Measurements from ENCODE around the gene NKTR.

NKTR gene

DNA sequence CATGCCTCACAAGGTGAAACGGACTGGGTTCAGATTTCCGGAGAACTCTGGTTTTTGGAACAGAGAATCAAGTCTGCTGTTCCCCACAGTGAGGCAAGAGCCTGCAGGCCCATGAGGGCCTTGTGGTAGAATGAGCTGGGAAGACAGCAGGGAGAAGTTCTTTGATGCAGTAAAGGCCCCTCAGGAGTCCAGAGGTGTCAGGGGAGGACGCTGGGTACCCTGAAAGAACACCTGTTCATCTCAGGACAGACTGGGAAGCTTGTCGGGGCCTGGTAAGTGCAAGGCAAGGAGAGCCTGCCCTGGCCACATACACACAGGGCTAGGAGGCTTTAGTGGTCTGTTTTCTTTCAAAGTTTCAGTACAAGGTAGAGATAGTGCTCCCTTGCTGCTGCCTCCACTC is 49.3 kb downstream of the NKTR start:
- no peak for DNase-seq (ENCODE audit: low read depth)

DNA sequence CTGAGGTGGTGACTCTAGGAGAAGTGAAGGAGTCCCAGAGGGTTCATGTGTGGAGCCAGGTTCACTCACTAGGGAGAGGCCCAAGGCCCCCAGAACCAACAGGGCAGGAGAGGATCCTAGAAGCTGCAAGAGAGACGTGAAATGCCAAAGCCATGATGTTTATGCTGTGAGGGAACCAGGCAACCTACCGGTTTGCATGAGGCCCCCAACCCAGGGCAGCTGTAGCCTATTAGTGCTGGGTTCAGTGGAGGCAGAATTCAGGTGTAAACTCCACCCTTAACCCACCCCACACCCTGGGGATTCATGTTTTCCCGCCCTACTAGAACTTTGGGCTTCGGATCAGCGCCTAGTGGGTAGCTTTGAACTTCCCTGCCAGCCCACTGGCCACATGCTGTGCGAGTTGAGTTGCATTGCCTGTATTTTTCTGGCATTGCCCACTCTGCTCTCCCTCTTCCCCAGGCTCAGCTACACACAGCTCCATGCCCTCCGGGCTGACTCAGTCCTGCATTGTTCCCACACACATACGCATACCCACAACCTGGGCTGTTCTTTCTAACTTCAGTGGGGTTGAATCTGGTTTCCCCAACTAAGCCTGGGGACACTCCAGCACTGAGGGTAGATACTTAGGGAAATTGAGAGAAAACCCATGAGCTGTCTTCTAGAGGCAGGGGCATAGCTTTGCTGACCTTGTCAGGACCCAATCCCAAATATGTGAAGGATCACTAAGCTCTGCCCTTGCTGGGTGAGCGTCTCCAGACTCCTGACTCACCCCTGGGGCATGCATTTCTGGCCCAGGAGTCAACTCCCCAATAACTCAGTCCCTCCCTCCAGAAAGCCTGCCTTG is 51.0 kb downstream of the NKTR start:
- DNase-seq (ENCODE audit: low read depth): no peak

DNA sequence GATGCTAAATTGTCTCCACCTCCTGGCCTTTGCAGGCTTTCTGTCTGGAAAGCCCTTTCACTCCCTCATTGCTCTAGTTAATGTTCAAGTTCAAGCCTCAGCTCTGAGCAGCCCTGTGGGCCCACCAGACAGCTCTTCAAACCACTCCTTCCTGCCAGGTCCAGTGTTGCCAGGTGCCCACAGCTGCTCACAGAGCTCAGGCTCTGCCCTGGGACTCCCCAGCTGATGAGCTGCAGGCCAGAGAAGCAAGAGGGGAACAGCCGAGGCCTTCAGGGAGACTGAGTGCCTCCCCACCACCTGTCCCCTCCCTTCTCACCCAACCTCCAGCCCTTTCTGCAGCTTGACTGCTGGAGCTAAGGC is 51.7 kb downstream of the NKTR start:
- no peak for DNase-seq (ENCODE audit: low read depth)

DNA sequence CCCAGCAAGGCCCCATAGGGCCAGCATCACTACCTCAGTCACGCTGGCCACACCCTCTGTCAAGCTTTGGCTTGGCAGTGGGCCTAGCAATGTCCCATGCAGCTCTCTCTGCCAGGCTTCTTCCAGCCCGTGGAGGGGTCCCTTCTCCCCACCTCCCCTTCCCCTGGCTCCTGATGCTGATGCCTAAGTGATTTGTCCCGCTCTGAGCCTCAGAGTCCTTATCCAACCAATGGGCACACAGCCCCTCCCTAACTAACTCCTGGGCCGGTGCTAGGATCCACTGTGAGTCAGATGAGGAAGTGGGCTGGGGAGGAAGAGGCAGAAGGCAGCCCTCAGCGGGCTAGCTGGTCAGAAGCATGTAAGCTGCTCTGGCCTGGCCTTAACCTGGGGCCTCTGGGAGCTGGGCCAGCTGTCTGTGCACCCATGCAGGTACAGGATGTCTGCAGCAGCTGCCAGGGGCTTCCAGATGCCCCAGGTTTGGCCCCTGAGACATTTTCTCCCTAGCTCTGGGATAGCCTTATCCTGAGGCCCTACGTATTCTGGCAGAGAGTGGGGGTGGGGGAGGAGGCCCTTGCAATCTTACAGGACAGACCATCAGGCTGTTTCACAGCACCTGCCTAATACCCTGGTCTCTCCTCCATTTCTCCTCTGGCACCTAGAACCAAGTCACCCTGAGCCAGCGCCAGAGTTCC is 52.3 kb downstream of the NKTR start:
- no peak for DNase-seq (ENCODE audit: low read depth)

DNA sequence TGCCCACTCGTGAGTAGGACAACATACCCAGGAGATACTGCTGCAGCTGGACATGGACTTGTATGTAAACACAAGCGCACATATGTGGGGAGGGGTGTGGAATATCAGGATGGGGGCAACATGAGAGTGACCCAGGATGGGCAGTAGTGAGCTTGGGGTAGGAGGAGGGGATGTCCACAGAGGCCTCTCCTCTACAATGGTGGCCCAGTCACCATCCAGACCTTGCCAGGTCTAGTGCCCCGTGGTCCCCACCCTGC is 52.7 kb downstream of the NKTR start:
- DNase-seq (ENCODE audit: low read depth): no peak

DNA sequence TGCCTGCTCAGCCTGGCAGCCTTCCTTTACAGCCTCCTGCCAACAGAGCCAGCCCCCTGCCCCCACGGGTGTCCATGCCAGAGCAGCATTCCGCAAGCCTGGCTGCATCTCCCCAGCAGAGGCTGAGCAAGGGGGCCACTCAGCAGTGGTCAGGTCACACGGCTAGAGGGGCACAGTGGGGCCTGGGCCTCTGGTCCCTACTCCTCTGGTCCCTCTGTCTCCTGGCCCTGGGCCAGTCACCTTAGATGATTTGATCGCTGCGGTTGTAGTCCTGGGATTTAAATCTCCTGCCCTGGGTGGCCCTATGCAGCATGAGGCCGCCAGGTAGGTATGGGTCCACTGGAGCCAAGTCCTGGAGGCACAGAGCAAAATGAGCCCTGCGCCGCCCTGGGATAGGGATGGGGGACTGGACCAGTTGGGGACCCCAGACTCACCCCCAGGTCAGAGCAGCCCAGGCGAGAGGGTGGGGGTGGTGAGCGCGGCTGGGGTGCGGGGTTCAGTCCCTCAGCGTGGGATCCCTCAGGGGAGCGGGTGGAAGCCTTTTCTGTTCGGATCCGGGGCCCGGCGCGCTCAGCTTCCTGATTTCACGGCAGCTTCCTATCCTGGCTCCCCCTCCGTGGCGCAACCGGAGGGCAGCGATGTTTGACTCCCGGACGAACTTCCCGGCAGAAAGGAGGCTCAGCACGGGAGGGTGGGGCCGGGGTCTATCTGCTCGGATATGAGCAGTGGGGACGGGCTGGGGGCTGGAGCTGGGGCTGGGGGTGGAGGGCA is 53.3 kb downstream of the NKTR start, which contains the start of gene ZBTB47:
Gene ZBTB47, plus strand, starts transcription at position 138 of the 771 bp plus-strand sequence. CDS start 4,659 bp downstream, outside the sequence.
- DNase-seq (ENCODE audit: low read depth): no peak

DNA sequence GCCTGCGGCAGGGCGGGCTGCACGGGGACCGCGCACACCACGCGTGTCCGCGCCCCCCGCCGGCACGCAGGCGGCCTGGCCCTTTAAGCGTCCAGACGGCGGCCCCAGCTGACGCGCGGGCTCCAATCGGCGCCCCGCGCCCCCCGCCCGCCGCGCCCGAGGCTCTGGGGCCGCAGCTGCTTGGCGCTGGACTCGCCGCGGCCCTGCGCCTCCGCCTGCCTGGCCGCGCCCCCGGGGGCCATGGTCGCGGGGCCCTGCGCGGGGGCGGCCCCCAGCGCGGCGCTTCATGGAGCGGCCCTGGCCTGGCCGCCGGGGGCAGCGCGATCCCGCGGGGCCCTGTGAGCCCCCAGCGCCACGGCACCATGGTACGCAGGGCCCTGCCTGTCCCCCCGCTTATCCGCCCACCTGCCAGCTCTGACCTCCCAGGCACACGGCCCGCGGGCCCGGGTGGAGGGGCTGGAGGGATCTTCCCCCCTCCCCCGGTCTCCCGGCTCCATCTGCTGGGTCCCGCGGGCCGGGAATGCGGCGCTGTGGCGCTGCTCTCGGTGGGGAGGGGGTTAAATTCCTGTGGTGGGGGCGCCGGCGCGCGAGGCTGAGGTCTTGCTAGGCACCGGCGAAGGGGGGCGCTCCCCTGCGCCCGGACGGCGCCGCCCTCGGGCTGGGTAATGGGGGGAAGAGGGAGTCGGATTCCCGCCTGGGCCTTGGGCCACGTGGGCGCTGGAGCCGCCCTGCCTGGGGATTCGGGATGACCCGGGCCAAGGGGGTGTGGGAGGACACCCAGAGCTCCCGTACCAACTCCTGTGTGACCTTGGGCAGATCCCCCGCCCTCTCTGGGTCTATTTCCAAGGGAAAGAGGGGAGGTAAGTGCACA is 54.1 kb downstream of the NKTR start:
- no peak for DNase-seq (ENCODE audit: low read depth)

DNA sequence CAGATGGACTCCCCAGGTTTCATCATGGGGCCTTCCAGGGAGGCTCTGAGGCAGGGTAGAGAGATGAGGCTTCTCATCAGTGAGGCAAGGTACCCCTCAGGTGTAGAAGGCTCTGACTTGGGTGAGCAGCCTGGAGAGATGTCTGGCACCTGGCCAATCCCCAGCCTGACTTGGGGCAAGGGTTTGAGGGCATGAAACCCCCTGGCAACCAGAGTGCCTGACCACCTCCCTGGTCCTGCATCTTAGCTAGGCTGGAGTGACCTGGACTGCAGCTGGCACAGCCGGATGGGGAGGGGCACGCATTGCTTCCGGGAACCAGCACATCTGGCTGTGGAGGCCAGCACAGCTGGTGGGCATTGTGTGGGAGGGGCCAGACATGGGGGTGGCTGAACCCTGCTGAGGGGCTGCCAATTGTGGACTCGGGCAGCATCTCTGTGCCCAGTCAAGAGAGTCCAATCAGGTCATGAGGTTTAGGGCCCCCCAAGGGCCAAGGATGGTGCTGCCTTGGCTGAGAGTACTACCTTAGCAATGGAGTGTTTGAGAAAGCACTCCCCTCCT is 54.9 kb downstream of the NKTR start:
- DNase-seq (ENCODE audit: low read depth): no peak

DNA sequence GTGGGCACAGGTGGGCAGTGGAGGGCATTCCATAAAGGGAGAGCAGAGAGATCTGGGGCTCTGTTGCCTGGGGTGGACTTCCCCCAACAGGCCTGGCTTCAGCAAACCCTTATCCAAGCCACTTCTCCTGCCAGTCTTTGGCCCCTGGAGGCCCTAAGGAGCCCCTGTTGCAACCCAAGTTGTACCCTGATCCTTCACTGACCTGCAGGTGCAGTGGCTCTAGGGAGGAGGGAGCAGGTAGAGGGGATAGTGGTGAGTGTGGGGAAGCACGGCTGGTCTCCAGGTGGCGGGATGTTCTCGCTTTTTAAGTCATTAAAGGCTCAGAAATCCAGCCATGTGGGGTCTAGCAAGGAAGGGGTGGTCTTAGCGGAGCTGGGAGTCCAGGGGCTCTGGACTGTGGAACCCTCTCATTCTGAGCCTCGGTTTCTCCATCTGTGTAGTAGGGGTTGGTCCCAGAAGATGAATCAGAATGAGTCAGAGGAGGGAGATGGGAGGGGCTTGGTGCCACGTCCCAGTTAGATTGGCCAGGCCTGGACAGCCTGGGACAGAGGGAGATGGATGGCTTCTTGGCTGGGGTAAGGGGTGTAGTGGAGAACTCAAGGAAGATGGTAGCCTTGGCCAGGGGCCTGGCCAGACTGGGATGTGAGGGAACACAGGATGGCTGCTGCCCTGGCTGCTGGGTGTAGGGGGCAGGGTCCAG is 55.6 kb downstream of the NKTR start:
- DNase-seq (ENCODE audit: low read depth): no peak

DNA sequence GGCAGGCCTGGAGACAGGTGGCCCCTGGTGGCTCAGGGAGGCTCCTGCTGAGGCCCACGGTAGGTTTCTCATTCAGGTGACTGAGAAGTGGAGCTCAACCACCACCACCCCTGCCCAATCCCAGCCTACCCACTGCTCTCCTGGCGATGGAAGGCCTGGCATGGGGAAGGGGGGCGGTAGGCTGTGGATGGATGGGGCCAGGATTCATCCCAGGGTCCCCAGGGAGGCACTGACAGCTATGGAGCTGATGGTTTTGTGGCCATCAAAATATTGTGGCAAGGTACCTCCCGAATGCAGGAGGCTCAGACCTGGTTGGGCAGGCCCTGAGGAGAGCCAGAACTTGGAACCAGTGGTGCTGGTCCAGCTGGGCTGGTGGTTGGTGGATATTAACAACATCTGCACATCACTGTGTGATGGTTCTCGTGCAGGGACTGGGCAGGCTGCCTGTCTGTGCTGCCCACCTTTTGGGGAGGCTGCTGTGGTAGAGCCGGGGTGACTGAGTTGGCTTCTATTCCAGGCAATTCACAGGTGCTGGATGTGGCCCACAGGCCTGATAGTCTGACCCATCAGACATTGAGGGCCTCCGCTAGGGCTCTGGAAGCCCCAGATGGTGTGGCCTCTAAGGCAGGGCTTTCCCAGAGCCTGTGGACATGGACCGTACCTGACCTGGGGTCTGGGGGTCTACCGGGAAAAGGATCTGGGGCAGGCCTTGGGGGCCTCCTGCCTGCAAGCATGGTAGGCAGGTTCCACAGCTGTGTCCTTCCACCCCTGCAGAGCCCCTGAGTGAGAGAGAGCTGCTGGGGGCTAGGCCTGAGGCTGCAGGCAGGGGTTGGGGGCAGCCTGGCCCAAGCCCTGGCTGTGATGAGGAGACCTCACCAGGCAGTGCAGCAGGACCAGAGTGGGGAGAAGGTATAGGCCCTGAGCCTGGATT is 56.5 kb downstream of the NKTR start:
- no peak for DNase-seq (ENCODE audit: low read depth)

DNA sequence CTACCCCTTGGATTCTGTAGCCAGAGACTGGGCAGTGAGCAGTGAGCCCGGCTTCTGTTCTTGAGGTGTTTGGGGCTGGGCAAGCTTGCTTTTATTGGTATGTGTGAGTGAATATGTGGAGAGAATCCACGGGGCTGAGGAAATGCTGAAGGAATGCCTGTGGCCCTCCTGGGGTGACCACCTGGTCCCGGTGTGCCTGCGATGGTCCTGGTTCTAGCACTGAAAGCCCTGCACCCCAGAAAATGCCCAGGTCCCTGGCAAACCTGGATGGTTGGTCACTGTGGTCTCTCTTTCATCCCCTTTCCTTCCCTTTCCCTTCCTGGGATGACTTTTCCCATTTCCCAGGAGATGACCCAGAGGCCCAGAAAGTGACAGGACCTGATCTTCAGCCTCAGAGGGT is 57.2 kb downstream of the NKTR start:
- no peak for DNase-seq (ENCODE audit: low read depth)

DNA sequence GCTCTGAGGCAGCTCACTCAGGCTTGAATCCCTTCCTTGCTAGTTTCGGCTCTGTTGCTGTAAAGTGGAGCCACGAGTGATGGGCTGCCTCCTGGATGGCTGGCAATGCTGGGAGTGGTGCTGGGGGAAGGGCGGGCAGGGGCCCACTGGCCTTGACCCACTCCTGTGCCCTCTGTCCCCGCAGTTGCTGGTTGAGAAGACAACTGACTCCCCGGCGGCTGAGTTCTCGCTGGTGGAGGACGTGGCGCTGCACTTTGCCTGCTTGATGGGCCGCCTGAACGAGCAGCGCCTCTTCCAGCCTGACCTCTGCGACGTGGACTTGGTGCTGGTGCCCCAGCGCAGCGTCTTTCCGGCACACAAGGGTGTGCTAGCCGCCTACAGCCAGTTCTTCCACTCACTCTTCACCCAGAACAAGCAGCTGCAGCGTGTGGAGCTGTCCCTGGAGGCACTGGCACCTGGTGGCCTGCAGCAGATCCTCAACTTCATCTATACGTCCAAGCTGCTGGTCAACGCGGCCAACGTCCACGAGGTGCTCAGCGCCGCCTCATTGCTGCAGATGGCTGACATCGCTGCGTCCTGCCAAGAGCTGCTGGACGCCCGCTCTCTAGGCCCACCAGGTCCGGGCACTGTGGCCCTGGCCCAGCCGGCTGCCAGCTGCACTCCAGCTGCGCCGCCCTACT is 57.7 kb downstream of the NKTR start:
- DNase-seq (ENCODE audit: low read depth): no peak

DNA sequence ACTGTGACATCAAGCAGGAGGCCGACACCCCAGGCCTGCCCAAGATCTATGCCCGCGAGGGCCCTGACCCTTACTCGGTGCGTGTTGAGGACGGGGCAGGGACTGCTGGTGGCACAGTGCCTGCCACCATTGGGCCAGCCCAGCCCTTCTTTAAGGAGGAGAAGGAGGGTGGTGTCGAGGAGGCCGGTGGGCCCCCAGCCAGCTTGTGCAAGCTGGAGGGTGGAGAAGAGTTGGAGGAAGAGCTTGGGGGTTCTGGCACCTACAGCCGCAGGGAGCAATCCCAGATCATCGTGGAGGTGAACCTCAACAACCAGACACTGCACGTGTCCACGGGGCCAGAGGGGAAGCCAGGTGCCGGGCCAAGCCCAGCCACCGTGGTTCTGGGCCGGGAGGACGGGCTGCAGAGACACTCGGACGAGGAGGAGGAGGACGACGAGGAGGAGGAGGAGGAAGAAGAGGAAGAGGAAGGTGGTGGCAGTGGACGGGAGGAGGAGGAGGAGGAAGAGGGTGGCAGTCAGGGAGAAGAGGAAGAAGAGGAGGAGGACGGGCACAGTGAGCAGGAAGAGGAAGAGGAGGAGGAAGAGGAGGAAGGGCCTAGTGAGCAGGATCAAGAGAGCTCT is 58.4 kb downstream of the NKTR start:
- no peak for DNase-seq (ENCODE audit: low read depth)

DNA sequence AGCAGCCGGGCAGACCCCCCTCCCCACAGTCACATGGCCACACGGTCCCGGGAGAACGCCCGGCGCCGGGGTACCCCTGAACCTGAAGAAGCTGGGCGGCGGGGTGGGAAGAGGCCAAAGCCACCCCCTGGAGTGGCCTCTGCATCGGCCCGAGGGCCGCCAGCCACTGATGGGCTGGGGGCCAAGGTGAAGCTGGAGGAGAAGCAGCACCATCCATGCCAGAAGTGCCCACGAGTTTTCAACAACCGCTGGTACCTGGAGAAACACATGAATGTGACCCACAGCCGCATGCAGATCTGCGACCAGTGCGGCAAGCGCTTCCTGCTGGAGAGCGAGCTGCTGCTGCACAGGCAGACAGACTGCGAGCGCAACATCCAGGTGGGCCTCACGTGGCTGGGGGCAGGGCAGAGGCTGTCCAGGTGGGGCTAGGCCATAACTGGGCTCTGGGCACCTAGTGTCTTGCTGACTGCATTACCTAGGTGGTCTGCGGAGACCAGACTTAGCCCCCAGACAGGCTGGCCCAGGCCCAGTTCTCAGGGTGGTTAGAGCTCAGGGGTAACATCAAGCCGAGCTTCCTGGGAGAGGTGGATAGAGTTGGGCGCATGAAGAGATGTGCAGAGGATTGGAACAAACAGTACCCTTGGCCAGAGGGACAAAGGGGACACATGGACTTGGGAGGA is 59.1 kb downstream of the NKTR start:
- no peak for DNase-seq (ENCODE audit: low read depth)

DNA sequence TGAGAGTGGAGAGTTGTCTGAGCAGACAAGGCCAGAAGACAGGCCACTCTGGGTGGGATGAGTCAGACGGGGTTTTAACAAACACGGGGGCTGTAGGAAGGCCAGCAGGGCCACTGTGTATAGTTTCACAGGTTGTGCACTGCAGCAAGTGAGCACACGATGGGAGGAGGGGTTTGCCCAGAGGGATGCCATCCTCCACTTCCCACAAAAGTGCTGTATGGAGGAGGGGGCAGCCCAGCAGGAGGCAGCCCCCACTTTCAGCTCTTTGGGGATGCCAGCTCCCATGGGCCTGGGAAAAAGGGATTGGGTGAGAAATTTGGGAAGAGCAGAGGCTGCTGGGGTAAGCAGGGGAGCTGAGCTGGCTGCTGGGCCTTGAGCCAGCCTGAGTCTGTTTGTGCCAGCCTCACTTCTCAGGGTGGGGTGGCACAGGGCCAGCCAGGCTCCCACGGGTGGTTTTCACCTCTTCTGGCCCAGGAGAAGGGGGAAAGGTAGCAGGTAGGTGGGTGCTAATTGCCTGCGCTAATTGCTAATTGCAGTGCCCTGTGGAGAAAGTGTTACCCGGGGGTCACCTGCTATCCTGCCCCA is 59.7 kb downstream of the NKTR start:
- no peak for DNase-seq (ENCODE audit: low read depth)

DNA sequence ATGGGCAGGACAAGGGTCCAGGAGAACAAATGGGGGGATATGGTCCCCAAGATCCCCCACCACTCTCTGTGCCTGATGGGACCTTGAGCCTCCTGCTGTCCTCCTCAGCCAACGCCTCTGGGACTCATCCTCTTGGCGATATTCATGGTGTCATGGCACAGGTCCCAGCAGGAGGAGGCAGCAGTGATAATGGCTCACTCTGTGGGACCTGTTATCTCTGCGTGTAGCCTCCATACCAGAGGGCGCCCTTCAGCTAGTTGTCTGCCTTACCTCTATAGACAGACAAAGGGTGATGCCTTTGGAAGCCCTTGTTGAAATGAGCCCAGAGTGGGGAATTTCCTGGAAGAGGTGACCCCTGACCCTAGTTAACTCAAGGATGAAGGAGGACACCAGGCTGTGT is 60.4 kb downstream of the NKTR start:
- no peak for DNase-seq (ENCODE audit: low read depth)

DNA sequence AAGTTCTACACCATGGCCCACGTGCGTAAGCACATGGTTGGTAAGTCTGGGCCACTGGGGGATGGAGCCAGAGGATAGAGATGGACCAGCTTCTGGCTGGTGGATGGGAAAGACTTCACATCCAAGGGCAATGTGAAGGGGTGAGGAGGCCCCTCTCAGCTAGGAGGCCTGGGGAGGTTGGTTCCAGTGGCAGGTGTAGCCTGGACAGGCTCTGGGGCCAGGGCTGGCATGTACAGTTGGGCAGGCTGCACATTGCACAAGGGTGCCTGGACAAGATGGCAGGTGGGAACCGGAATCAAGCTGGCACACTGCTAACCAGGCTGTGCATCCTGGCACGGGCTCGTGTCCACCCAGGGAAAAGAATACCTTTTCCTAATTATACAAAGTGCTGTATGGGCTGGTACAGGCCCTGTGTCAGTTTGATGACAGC is 61.1 kb downstream of the NKTR start:
- no peak for DNase-seq (ENCODE audit: low read depth)
